Measurements from ENCODE around the gene RAP1GAP. TPM values are rescaled to one million over a fixed set of nuclear protein-coding genes. Genes with fewer than 3 reads are reported as not detected.

The RAP1GAP gene
- total RNA-seq, 2 experiments from 2014 or later = not detected

- H3K4me1 ChIP-seq (ENCODE audit: insufficient read depth, low read length, poor library complexity, severe bottlenecking) = no peaks in the 10 kb centered on the region
- BruUV-seq (replicated peaks) = no TSS peak
- H4K20me1 ChIP-seq (ENCODE audit: insufficient read depth, low read length) = no peaks in the 10 kb centered on the region
- no peaks in the 10 kb centered on the region for H3K79me2 ChIP-seq (ENCODE audit: insufficient read depth, low read depth, low read length)
- H2AFZ ChIP-seq (ENCODE audit: low read length) = no peak overlapping the region
- ChIA-PET CTCF (ENCODE audit: unreplicated experiment) (no interaction called here), POLR2A (interaction anchor here (0.6 kb wide), 1 partner anchor 482 kb away, joined by 7 read pairs; no protein-coding TSS in a partner anchor)
- no peak overlapping the region for H3K4me3 ChIP-seq (ENCODE audit: low read depth, low read length, poor library complexity, severe bottlenecking)
- H3K9me2 ChIP-seq (ENCODE audit: insufficient read depth, low read length) = no peaks in the 10 kb centered on the region
- H3K36me3 ChIP-seq (ENCODE audit: insufficient read depth, low read length) = no peaks in the 10 kb centered on the region
- no peak overlapping the region for H3K4me2 ChIP-seq (ENCODE audit: low read length)
- no peaks in the 10 kb centered on the region for H3K9me3 ChIP-seq (ENCODE audit: low read length)
- intact Hi-C loops (cut with micrococcal nuclease; ENCODE audit: unreplicated experiment) = no loop called here
- no peak for TF ChIP-seq CTCF (conservative IDR thresholded peaks at IDR 0.05; ENCODE audit: low read length)
- no peak for TF ChIP-seq EZH2phosphoT487 (IDR thresholded peaks at IDR 0.05; ENCODE audit: borderline replicate concordance, low read depth, low read length)
- no peak for DNase-seq (ENCODE audit: low spot score)
- no peak overlapping the region for H3K27ac ChIP-seq (ENCODE audit: low read depth, low read length, poor library complexity, severe bottlenecking)
These were observed 119.1 kb downstream of the RAP1GAP start for GRCh38 chr1:21550097-21550496.

- no peaks in the 10 kb centered on the region for H3K36me3 ChIP-seq (ENCODE audit: insufficient read depth, low read length)
- no peak overlapping the region for H2AFZ ChIP-seq (ENCODE audit: low read length)
- no peak overlapping the region for H3K4me3 ChIP-seq (ENCODE audit: low read depth, low read length, poor library complexity, severe bottlenecking)
- POLR2A ChIA-PET = no interaction called here
- DNase-seq (ENCODE audit: low spot score) = no peak
- H3K79me2 ChIP-seq (ENCODE audit: insufficient read depth, low read depth, low read length) = no peaks in the 10 kb centered on the region
- H3K27ac ChIP-seq (ENCODE audit: low read depth, low read length, poor library complexity, severe bottlenecking) = no peak overlapping the region
- H3K4me1 ChIP-seq (ENCODE audit: insufficient read depth, low read length, poor library complexity, severe bottlenecking) = no peaks in the 10 kb centered on the region
- CTCF ChIA-PET (ENCODE audit: unreplicated experiment) = no interaction called here
- H4K20me1 ChIP-seq (ENCODE audit: insufficient read depth, low read length) = no peaks in the 10 kb centered on the region
- intact Hi-C loops (cut with micrococcal nuclease; ENCODE audit: unreplicated experiment) = no loop called here
- H3K9me3 ChIP-seq (ENCODE audit: low read length) = no peaks in the 10 kb centered on the region
- no peaks in the 10 kb centered on the region for H3K9me2 ChIP-seq (ENCODE audit: insufficient read depth, low read length)
- no peak overlapping the region for H3K4me2 ChIP-seq (ENCODE audit: low read length)
- TF ChIP-seq CTCF (conservative IDR thresholded peaks at IDR 0.05; ENCODE audit: low read length) (no peak), EZH2phosphoT487 (IDR thresholded peaks at IDR 0.05; ENCODE audit: borderline replicate concordance, low read depth, low read length) (no peak)
- no TSS peak for BruUV-seq (replicated peaks)
These were observed 121.3 kb downstream of the RAP1GAP start for GRCh38 chr1:21547876-21548275.

Other genes with a start within 250 kb of the RAP1GAP start
- gene NBPF3, start 229.2 kb downstream of the RAP1GAP start, total RNA-seq (2014; rRNA removed; shearing (Covaris generic)) = not detected in 2 replicates
- gene NBPF3, start 229.2 kb downstream of the RAP1GAP start, total RNA-seq (2022) = 0.89 and 1.0 TPM in 2 replicates
- gene ALPL, start 159.9 kb downstream of the RAP1GAP start, total RNA-seq (2014; rRNA removed; shearing (Covaris generic)) = not detected in 2 replicates
- gene ALPL, start 159.9 kb downstream of the RAP1GAP start, total RNA-seq (2022) = not detected in 2 replicates
- 45.0 and 56.0 TPM in 2 replicates for gene USP48, start 113.8 kb upstream of the RAP1GAP start, total RNA-seq (2014; rRNA removed; shearing (Covaris generic))
- 95.7 and 98.3 TPM in 2 replicates for gene USP48, start 113.8 kb upstream of the RAP1GAP start, total RNA-seq (2022)
- gene LDLRAD2, start 142.9 kb upstream of the RAP1GAP start, total RNA-seq (2014; rRNA removed; shearing (Covaris generic)) = not detected in 2 replicates
- gene LDLRAD2, start 142.9 kb upstream of the RAP1GAP start, total RNA-seq (2022) = not detected in 2 replicates